AML-193 (cell line): Measurements from ENCODE around the gene TCF19.
"Not testable (repeated sequence)": the region's sequence is repeated elsewhere in the genome, so short reads cannot be mapped to it uniquely, and the experiment has no call there.

Source experiments
- DNase-seq, 2 experiments: peaks; one replicate each; lab custom pipeline; 2025; lab: John Stamatoyannopoulos, UW

Gene TCF19

GRCh38 chr6:31162463-31163165, 4.2 kb downstream of the TCF19 start:
- DNase-seq: no peak

GRCh38 chr6:31163922-31164321, 5.5 kb downstream of the TCF19 start:
- peak; percentile 13 to 19 for DNase-seq

- not testable (repeated sequence) for DNase-seq
Observed at GRCh38 chr6:31164475-31165063, 6.2 kb downstream of the TCF19 start.

- not testable (repeated sequence) for DNase-seq
Observed at GRCh38 chr6:31165064-31165832, 6.9 kb downstream of the TCF19 start.

DNA sequence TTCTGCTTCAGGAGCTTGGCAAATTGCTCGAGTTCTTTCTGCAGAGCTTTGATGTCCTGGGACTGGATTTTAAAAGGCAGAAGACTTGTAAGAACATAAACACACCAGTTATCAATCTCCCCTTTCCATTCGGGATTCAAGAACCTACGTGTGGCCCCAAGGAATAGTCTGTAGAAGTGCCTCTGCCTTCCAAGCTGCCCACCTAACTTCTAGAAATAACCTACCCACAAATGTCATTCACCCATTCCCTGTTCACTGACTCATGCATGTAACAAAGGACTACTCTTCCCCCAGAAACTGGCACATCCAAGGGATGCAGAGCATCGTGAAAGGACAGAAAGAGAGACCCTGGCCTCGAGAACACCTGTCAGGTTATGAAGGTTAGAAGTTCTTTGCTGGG, 7.6 kb downstream of the TCF19 start:
- no peak for DNase-seq

GRCh38 chr6:31168606-31169005, 10.2 kb downstream of the TCF19 start:
- no peak for DNase-seq

DNA sequence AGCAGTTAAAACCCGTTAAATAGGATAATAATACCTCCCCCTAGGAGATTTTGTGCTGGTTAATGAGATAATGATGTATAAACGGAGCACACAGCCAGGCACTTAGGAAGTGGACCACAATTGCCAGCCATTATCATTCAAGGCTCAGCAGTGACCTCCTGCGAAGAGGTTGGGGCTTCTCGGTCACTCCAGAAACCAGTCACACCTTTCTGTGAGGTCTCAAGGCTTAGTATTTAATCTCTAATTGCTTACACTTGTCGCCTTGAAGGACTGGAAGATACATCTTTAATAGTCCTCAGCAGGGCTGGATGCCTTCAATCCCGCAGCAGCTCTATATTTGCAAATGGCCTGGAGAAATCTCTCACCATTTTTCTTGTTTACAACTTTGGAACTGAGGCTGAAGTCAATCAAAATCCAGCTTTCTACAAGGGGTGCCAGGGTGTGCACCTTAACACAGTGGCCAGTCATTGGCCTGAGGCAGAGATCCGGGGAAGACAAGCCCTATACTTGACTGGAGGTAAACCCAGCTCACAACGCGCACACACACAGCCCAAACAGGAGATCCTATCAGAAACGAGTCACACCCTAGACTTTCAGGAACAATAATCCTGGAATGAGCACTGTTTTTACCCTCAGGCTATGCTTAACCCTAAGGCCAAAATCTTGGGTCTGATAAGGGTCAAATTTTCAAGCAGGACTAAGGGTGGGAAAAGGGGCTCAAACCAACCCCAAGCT, 10.9 kb downstream of the TCF19 start:
- DNase-seq: no peak

DNA sequence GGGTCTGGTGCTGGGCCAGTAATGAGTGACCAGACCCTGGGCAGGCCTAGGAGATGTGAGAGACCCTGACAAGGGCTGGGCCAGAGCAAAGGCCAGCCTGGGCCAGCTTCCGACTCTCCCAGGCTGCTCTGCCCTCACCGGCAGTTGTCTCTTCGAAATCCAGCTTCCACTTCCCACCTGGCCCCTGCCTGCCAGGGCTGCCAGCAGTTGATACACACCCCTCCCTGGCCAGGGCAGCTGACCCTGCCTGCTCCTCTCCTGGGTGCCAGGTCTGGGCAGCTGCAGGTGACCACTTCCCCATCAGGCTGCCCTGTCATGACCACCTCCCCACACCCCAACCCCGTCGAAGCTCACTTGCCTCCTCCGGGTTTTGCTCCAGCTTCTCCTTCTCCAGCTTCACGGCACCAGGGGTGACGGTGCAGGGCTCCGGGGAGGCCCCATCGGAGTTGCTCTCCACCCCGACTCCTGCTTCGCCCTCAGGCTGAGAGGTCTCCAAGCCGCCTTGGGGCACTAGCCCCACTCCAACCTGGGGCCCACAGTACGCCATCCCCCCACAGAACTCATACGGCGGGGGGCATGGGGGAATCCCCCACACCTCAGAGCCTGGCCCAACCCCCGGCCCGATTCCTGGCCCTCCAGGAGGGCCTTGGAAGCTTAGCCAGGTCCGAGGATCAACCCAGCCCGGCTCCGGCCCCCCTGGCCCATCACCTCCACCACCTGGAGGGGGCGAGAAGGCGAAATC, 11.6 kb downstream of the TCF19 start:
- not testable (repeated sequence) for DNase-seq

DNA sequence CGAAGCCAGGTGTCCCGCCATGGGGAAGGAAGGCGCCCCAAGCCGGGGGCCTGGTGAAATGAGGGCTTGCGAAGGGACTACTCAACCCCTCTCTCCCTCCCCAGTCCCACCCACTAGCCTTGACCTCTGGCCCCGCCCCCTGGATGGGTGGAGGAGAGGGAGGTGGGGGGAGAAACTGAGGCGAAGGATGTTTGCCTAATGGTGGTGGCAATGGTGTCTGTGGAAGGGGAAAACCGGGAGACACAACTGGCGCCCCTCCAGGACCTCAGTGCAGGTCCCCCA, 12.2 kb downstream of the TCF19 start, which contains the start of gene POU5F1:
TSS of gene POU5F1 (minus strand) at position 83 of the 282 bp plus-strand sequence. CDS start at position 21, 62 bp downstream.
- DNase-seq: no peak

GRCh38 chr6:31170987-31171671, 12.7 kb downstream of the TCF19 start:
- DNase-seq: no peak

DNA sequence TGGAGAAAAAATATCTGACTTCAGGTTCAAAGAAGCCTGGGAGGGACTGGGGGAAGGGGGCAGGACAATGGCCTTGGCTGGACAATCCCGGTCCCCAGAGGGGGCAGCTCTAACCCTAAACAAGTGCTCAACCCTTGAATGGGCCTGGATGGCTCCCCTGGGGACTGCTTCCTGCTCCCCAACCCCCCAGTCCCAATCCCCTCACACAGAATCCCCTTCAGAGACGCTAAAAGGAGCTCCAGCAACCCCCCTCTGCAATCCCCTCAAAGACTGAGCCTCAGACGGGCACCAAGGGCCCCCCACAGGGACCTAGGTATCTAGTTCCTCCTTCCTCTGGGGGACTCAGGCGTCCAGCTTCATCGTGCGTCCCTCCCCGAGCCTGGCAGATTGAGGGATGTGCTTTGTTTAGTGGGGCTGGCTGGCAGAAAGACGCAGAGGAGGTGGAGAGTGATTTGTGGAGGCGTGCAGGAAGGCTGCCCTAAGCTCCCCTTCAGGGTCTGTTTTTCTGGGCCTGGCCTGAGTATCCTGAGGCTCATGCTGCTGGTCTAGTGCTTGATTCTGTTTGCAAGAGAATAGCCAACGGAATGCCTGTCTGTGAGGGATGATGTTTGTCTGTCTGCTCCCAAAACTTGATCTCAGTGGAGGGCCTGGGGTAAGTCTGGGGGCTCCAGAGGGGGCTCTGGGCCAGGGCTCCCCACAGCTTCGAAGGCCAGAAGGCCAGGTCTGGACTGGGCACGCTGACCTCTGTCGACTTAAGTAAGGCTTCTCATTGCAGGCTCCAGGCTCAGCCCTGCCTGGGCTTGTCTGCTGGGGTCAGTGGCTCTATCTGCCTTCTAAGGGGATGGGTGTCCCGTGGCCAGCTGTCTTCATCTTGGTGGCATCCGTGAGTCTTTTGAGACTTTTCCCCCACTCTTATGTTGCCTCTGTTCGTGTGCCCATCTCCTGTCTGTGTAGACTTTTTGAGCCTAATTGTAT, 13.8 kb downstream of the TCF19 start:
- DNase-seq: no peak

DNA sequence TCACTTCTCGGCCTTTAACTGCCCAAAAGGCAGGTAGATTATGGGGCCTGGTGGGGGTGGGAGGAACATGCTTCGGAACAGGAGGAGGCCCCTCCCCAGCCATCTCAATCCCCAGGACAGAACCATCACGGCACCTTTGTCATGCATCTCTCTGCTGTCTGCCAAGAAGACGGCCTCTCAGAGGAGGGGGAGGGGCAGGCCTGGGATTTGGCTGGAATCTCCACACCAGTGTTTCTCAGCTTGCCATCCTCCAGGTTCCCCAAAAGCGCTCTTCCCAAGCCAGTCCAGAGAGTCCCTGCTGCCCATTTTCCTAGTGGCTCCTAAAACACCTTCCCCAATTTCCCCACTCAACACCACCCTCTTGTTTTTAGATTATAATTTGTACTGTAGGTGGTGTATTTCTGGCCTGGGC, 14.6 kb downstream of the TCF19 start:
- DNase-seq: no peak

- DNase-seq: no peak
Observed at GRCh38 chr6:31173406-31173805, 15.0 kb downstream of the TCF19 start.

DNA sequence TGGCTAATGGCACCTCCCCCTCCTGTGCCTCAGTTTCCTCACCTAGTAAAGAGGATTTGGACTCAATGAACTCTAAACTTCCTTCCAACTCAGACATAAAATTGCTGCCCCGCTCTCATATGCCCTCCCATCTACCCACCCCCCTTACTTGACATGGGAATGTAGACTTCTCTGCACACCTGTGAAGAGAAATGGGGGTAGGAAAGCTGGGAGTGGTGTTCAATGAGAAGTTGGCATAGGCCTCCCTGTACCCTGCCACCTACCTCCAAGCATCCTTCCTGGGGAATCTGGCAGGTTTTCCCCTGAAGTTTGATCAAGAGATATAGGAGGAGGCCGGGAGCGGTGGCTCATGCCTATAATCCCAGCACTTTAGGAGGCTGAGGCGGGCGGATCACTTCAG, 16.0 kb downstream of the TCF19 start:
- DNase-seq: no peak

- no peak for DNase-seq
Observed at GRCh38 chr6:31175971-31176370, 17.6 kb downstream of the TCF19 start.

GRCh38 chr6:31178143-31179041, 20.0 kb downstream of the TCF19 start:
- DNase-seq: no peak

DNA sequence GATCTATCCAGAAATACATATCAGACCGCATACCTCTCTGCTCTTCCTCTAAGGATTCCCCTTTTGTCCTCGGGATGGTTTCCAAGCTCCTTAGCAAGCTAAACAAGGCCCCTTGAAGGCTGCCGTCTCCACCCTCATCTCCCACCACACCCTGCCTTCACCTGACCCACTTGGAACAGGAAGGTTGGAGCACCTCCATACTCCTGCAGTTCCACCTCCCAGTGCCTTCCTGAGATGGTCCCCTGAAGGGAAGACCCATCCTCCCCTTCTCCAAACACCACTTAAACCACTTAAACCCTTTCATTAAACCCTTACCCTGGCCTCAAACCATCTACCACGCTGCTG, 20.6 kb downstream of the TCF19 start:
- DNase-seq: no peak

DNA sequence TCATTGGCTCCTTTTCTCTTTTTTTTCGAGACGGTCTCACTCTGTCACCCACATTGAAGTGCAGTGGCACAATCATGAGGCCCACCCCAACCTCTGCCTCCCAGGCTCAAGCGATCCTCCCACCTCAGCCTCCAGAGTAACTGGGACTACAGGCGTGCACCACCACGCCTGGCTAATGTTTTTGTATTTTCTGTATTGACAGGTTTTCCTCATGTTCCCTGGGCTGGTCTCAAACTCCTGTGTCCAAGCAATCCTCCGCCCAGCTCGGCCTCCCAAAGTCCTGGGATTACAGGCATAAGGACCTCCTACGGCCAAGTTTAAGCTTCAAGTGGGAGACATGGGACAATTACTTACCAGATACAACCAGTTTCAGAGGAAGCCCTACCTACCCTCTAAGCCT, 21.5 kb downstream of the TCF19 start:
- DNase-seq: no peak

- DNase-seq: no peak
Observed at GRCh38 chr6:31180500-31180899, 22.1 kb downstream of the TCF19 start.
